Esophagus muscularis mucosa (tissue), 4 donors: Measurements from ENCODE around the gene TOM1L2. TPM values are rescaled to one million over a fixed set of nuclear protein-coding genes. Genes with fewer than 3 reads are reported as not detected.

Source experiments
- DNase-seq: peaks from one replicate; pipeline ENCODE4 v3.0.0-alpha.2; 2017; ENCODE audit errors: extremely low spot score
- H3K27ac ChIP-seq, 4 donors: fragments of 200-600 bp; sonication (generic); replicated peaks in 1 of 4; 1 replicate in 3 of 4; 2 replicates in 1 of 4; pipeline ENCODE4 v1.5.1; 2016 to 2019; ENCODE audit warnings: mild to moderate bottlenecking in 1 of 4
- H3K27me3 ChIP-seq, 4 donors: fragments of 200-600 bp; sonication (generic); one replicate each; pipeline versions ENCODE4 v1.5.1 to v1.6.0; 2016 to 2019
- H3K36me3 ChIP-seq, 4 donors: fragments of 200-600 bp; sonication (generic); one replicate each; pipeline ENCODE4 v1.5.1; 2016 to 2019
- H3K4me1 ChIP-seq, 4 donors: fragments of 200-600 bp; sonication (generic); one replicate each; pipeline ENCODE4 v1.5.1; 2016 to 2019
- H3K4me3 ChIP-seq, 4 donors: fragments of 200-600 bp; sonication (generic); 1 replicate in 2 of 4; 2 replicates in 2 of 4; pipeline ENCODE4 v1.5.1; 2016 to 2019; ENCODE audit warnings: mild to moderate bottlenecking in 4 of 4, moderate library complexity in 1 of 4
- H3K9me3 ChIP-seq, 4 donors: fragments of 200-600 bp; sonication (generic); 1 replicate in 3 of 4; 2 replicates in 1 of 4; pipeline ENCODE4 v1.5.1; 2016 to 2019
- EP300 ChIP-seq: sonication (generic); formaldehyde crosslinking; IDR thresholded peaks from one replicate; pipeline ENCODE4 v1.6.1; 2017; ENCODE audit warnings: antibody characterized with exemption
- POLR2A ChIP-seq: fragments of 450-650 bp; IDR thresholded peaks from one replicate; pipeline ENCODE4 v1.6.1; 2017; ENCODE audit warnings: antibody characterized with exemption, moderate library complexity, mild to moderate bottlenecking, low read depth
- POLR2AphosphoS5 ChIP-seq, 2 donors: sonication (generic); formaldehyde crosslinking; IDR thresholded peaks; one replicate each; pipeline ENCODE4 v1.6.1; 2017; ENCODE audit warnings: antibody characterized with exemption in 2 of 2
- WGBS: methylation state at CpG from one replicate; pipeline ENCODE4 v1.1.5; 2018; 5-methylcytosine and 5-hydroxymethylcytosine counted together
- intact Hi-C: fragments of 100-400 bp; cut with DNase I; formaldehyde crosslinking; loops from one replicate; pipeline ENCODE4 v1.15.1; 2023
- total RNA-seq, 4 donors: library from RNA; depleted of rRNA; stranded (reverse); fragments of >200 nt; gene quantifications; one replicate each; pipeline versions ENCODE4 v1.1.0 to v1.2.1, GENCODE V29; 2016
- TF ChIP-seq, protein P1 (sequence below), 3 experiments: fragments of 200-600 bp in 2 of 3; fragments of 450-650 bp in 1 of 3; sonication (generic) in 2 of 3; IDR thresholded peaks; one replicate each; pipeline ENCODE4 v1.5.1; 2017 to 2019; ENCODE audit warnings: antibody characterized with exemption in 3 of 3, mild to moderate bottlenecking in 2 of 3, moderate library complexity in 1 of 3

Gene TOM1L2
- total RNA-seq, 4 donors from 2014 or later, result 64.4 to 96.9 (median 75.0) TPM

DNA sequence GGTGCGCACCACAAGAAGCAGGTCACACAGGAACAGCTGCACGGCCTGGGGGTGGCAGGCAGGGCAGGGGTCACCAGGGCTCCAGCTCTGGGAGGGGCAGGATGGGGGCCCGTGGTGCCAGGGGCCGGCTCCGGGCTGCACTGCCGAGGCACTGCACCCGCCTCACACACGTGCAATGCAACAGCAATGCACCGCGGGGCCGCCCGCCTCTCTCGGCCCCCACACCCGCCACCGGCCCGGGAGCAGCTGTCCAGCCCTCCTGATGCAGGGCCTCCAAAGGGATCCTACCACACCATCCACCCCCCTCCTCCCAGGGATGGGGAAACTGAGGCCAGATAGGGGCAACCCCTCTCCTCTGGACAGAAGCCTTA, 158.5 kb downstream of the TOM1L2 start:
- Histone ChIP-seq H3K27me3 (no peaks in the 10 kb centered on the region), H3K4me1 (peaks cover 49 to 97% (median 79%) of the 10 kb centered on the region in 4 donors), H3K9me3 (no peaks in the 10 kb centered on the region), H3K4me3 (no peak overlapping the region), H3K27ac (no peak overlapping the region), H3K36me3 (peaks cover 27 to 71% (median 59%) of the 10 kb centered on the region in 4 donors)
- 58% methylated on average over 2 of the region's 16 CpGs for WGBS
- no peak for DNase-seq
- intact Hi-C loops, result loop anchor here (5.0 kb wide), 2 partner anchors 109 to 219 kb away; no protein-coding TSS in a partner anchor
- TF ChIP-seq POLR2A, result no peak
- TF ChIP-seq POLR2AphosphoS5 (IDR thresholded peaks at IDR 0.05), result no peak
- TF ChIP-seq, protein P1, sequence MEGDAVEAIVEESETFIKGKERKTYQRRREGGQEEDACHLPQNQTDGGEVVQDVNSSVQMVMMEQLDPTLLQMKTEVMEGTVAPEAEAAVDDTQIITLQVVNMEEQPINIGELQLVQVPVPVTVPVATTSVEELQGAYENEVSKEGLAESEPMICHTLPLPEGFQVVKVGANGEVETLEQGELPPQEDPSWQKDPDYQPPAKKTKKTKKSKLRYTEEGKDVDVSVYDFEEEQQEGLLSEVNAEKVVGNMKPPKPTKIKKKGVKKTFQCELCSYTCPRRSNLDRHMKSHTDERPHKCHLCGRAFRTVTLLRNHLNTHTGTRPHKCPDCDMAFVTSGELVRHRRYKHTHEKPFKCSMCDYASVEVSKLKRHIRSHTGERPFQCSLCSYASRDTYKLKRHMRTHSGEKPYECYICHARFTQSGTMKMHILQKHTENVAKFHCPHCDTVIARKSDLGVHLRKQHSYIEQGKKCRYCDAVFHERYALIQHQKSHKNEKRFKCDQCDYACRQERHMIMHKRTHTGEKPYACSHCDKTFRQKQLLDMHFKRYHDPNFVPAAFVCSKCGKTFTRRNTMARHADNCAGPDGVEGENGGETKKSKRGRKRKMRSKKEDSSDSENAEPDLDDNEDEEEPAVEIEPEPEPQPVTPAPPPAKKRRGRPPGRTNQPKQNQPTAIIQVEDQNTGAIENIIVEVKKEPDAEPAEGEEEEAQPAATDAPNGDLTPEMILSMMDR (IDR thresholded peaks at IDR 0.05), result no peak
- no peak for TF ChIP-seq EP300

DNA sequence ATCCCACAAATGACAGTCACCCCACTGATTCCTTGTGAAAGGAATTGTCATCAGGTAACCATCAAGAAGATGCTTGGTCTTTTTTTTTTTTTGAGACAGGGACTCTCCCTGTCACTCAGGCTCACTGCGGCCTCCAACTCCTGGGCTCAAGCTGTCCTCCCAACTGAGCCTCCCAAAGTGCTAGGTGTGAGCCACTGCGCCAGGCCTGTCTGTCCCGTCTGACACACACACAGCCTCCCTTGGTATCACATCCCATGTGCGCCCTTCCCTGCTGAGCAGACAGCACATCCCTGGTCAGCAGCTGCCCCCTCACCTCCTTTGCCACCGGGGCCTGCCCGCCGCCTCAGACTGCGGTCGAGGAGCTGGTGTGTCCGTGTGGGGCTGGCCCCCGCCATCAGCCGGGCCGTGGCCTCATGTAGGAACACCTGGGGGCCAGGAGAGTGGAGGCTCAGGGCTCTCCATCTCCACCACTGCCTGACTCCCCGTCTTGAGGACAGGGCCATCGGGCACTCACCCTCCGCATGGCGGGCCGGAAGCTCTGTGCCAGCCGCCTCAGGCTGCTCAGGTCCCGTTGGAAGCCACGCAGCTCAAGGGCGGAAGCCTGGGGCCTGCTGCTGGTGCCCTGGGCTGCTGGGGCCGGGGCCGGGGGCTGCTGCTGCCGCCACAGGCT, 159.0 kb downstream of the TOM1L2 start:
- intact Hi-C loops, result loop anchor here (5.0 kb wide), 2 partner anchors 109 to 219 kb away; no protein-coding TSS in a partner anchor
- WGBS, result 95% methylated on average over 14 of the region's 25 CpGs
- Histone ChIP-seq H3K36me3 (peaks cover 27 to 66% (median 54%) of the 10 kb centered on the region in 4 donors), H3K27me3 (no peaks in the 10 kb centered on the region), H3K9me3 (no peaks in the 10 kb centered on the region), H3K27ac (peak overlapping the region in 3 of 4 donors; percentile 44 to 83 (median 59)), H3K4me3 (no peak overlapping the region), H3K4me1 (peaks cover 49 to 93% (median 75%) of the 10 kb centered on the region in 4 donors)
- TF ChIP-seq POLR2AphosphoS5 (IDR thresholded peaks at IDR 0.05), result no peak
- TF ChIP-seq POLR2A, result no peak
- no peak for TF ChIP-seq EP300
- TF ChIP-seq, protein P1 (IDR thresholded peaks at IDR 0.05), result no peak
- DNase-seq, result no peak

DNA sequence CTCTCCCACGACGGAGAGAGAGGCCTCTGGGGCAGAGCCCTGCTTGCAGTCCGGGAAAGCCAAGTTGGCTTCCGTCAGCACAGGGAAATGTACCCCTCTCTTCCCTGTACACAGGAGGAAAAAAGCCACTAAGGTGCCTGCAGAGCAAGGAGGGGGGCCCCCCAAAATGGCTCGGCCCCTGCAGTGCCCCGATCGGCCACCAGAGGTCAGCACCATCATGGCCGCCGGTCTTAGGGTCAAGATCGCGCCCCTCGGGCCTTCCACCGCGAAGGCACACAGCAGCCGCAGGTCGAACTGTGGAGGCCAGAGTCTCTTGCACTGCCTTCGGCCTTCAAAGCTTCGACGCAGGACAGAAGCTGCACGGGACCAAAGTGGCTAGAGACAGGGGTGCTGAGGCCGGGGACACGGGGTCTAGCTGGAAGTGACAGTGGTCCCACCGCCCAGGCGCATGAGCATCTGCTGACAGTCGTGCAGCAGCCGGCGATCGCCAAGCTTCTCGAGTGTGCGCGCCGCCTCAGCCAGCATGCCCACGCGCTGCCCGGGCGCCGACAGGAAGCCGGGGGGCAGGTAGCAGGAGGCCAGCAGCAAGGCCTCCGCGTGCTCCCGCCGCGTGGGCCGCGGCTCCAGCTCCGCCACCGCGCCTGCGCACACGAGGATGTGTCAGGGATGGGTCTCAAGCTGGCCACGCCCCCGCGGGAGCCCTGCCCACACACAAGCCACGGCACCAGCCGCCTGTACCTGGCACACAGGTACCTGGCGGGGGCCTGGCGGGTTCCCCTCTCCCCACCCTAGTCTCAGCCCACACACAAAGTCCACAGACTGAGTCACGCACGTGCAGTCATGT, 159.8 kb downstream of the TOM1L2 start:
- 62% methylated on average over 20 of the region's 59 CpGs for whole genome bisulfite sequencing
- DNase-seq, result peak; percentile 97
- intact Hi-C loops, result loop anchor here (1.0 to 5.0 kb wide), 3 partner anchors 48 to 220 kb away; no protein-coding TSS in a partner anchor
- H3K4me1 ChIP-seq, result peaks cover 49 to 86% (median 70%) of the 10 kb centered on the region in 4 donors
- no peak overlapping the region for H3K4me3 ChIP-seq
- H3K27me3 ChIP-seq, result no peaks in the 10 kb centered on the region
- TF ChIP-seq EP300, result no peak
- TF ChIP-seq POLR2AphosphoS5 (IDR thresholded peaks at IDR 0.05), result peak; percentile 45 to 56
- TF ChIP-seq, protein P1 (IDR thresholded peaks at IDR 0.05), result peak in 2 of 3 experiments; percentile 99 to 100
- H3K9me3 ChIP-seq, result no peaks in the 10 kb centered on the region
- peaks cover 24 to 63% (median 48%) of the 10 kb centered on the region in 4 donors for H3K36me3 ChIP-seq
- peak overlapping the region; percentile 35 to 83 (median 52) for H3K27ac ChIP-seq

DNA sequence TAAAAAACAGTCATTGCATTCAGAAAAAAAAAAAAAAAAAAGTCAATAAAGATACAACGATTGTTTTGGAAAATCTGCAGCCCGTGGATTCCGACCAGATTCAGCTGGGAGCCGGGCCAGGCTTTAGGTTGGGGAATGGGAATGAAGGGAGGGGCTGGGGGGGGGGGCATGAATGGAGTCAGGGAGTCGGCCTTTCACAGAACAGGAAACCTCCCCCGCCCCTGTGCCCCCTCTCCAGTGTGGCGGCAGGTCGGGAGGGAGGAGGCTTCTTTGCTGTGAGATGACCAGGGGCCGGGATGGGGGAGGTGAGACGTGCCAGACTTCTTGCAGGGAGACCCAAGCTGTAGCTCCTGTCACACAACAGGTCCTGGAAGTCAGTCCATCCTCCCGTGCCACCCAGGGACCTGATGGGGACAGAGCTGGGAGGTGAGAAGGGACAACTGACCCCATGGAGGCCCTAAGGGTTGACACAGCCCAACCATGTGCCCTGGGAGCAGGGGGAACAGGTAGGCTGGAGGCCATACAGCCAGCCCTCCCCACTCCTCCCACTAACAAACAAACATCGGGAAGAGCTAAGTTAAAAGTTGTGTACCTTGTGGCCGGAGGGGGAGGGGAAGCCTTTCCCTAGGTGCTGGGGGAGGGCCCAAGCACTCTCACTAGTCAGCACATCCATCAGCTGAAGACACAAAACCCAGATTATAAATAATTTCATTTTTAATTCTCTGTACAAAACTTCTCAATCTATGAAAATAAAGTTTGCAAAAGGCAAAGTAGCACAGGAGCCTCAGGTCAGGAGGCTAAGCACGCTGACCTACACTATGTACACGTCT, 160.6 kb downstream of the TOM1L2 start:
- DNase-seq, result no peak
- Histone ChIP-seq H3K27me3 (no peaks in the 10 kb centered on the region), H3K27ac (peak overlapping the region; percentile 35 to 83 (median 52)), H3K9me3 (no peaks in the 10 kb centered on the region), H3K36me3 (peaks cover 15 to 58% (median 41%) of the 10 kb centered on the region in 4 donors), H3K4me1 (peaks cover 52 to 84% (median 67%) of the 10 kb centered on the region in 4 donors), H3K4me3 (no peak overlapping the region)
- TF ChIP-seq EP300 (no peak), POLR2A (no peak), POLR2AphosphoS5 (IDR thresholded peaks at IDR 0.05) (no peak)
- TF ChIP-seq, protein P1 (IDR thresholded peaks at IDR 0.05), result no peak
- intact Hi-C loops, result loop anchor here (1.0 to 5.0 kb wide), 3 partner anchors 49 to 221 kb away; no protein-coding TSS in a partner anchor
- WGBS, result 33% methylated on average over 13 of the region's 15 CpGs
